ENCODE results near the gene MAGI2. TPM values are rescaled to one million over a fixed set of nuclear protein-coding genes. Genes with fewer than 3 reads are reported as not detected.

Gene MAGI2
- total RNA-seq, 2 donors from 2014 or later, result 10.3 to 19.2 TPM

DNA sequence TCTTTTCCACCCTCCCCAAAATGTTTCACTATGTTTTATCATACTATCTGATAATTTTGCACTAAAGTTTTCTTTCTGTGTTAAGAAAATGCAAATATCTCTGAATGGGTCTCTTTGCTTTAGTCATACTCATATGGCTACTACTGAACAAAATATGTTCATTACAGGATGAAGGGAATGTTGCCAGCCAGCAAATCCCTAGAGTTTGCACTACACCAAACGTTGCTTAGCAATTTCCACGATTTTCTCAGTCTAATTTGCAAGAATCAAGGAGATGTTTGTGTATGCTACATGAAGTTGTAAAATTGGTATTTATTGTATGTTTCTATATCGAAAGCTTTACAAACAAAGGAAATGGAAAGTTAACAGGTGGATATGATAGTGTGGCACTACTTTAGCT lies 10.6 kb upstream of the MAGI2 start:
- 93 to 97% methylated on average over 3 of the region's 3 CpGs for WGBS, 2 experiments (ENCODE audit: insufficient coverage in 1 of 2, insufficient read length in 1 of 2)
- no peaks in the 10 kb centered on the region for H3K27me3 Mint-ChIP-seq (ENCODE audit: insufficient read depth)
- H3K9me3 Mint-ChIP-seq, result no peaks in the 10 kb centered on the region
- no peaks in the 10 kb centered on the region for H3K27me3 ChIP-seq (ENCODE audit: control insufficient read depth, insufficient read depth, low read length, poor library complexity, severe bottlenecking)
- H3K4me3 Mint-ChIP-seq, result no peak overlapping the region
- no peak overlapping the region for H3K9ac ChIP-seq (ENCODE audit: extremely low read depth, low read length, poor library complexity, severe bottlenecking)
- H3K9me3 ChIP-seq (ENCODE audit: control insufficient read depth, low read length), result no peaks in the 10 kb centered on the region
- H3K4me1 Mint-ChIP-seq, result no peaks in the 10 kb centered on the region
- no peak overlapping the region for H3K27ac ChIP-seq (ENCODE audit: low read depth, low read length)
- no peak overlapping the region for H3K4me3 ChIP-seq (ENCODE audit: low read length)
- no peak overlapping the region for H3K27ac Mint-ChIP-seq
- no peaks in the 10 kb centered on the region for H3K36me3 Mint-ChIP-seq (ENCODE audit: low read depth)
- H3K4me1 ChIP-seq (ENCODE audit: control insufficient read depth, insufficient read depth, low read length), result no peaks in the 10 kb centered on the region
- H3K36me3 ChIP-seq (ENCODE audit: control insufficient read depth, insufficient read depth, low read length), result no peaks in the 10 kb centered on the region
- no peak for DNase-seq
- TF ChIP-seq CTCF (conservative IDR thresholded peaks at IDR 0.05), result no peak

DNA sequence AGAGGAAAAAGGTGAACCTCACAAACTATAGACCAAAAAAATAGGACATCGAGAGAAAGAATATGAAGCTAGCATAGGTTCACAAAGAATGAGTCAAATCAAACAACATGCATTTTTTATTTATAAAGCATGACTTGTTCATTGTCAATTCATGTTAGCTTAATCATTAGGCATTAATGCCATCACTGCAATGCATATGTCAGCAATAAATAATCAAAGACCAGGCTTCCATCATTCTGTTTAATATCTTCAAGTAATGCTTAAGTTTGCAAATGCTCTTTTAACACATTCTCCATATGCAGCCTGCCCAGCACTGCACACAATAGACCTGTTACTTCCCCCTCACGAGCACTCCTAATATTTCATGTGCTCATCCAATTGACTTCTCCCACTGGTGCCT lies 8.9 kb upstream of the MAGI2 start:
- no peak for TF ChIP-seq CTCF (conservative IDR thresholded peaks at IDR 0.05)
- WGBS, 2 experiments (ENCODE audit: insufficient coverage in 1 of 2, insufficient read length in 1 of 2), result 87 to 100% methylated on average over 1 to 2 of the region's 2 CpGs

DNA sequence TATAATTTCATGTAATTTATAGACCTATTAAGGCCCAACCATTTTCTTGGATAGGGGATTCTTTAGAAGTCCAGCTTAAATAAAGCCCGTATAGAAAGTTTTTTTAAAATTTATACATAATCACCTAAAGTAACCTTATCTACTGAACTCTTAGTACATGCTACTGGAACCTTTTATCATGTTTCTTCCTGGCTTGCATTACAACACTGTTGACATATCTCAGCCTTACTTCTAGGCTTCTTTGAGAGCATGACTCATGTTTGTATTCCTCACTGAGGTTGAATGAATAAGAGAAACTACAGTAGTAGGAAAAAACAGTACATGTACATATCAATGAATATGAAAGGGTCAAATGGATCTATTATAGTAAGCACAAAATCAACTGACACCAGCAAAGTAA lies 8.2 kb upstream of the MAGI2 start:
- Mint-ChIP-seq H3K36me3 (ENCODE audit: low read depth) (no peaks in the 10 kb centered on the region), H3K4me1 (no peaks in the 10 kb centered on the region), H3K4me3 (no peak overlapping the region), H3K27ac (no peak overlapping the region), H3K27me3 (ENCODE audit: insufficient read depth) (peaks cover 16% of the 10 kb centered on the region), H3K9me3 (no peaks in the 10 kb centered on the region)
- no peak overlapping the region for H3K4me3 ChIP-seq (ENCODE audit: low read length)
- WGBS, 2 experiments (ENCODE audit: insufficient coverage in 1 of 2, insufficient read length in 1 of 2), result 95% methylated on average over 1 of the region's 1 CpG; no CpG with 5 or more reads in 1 of the 2 experiments
- peaks cover 6% of the 10 kb centered on the region for H3K27me3 ChIP-seq (ENCODE audit: control insufficient read depth, insufficient read depth, low read length, poor library complexity, severe bottlenecking)
- DNase-seq, result no peak
- H3K9ac ChIP-seq (ENCODE audit: extremely low read depth, low read length, poor library complexity, severe bottlenecking), result no peak overlapping the region
- no peak overlapping the region for H3K27ac ChIP-seq (ENCODE audit: low read depth, low read length)
- no peak for TF ChIP-seq CTCF (conservative IDR thresholded peaks at IDR 0.05)
- H3K4me1 ChIP-seq (ENCODE audit: control insufficient read depth, insufficient read depth, low read length), result no peaks in the 10 kb centered on the region
- no peaks in the 10 kb centered on the region for H3K9me3 ChIP-seq (ENCODE audit: control insufficient read depth, low read length)
- H3K36me3 ChIP-seq (ENCODE audit: control insufficient read depth, insufficient read depth, low read length), result no peaks in the 10 kb centered on the region

More for the DNA sequence above, 8.9 kb upstream of the MAGI2 start:
- Mint-ChIP-seq H3K27ac (no peak overlapping the region), H3K36me3 (ENCODE audit: low read depth) (no peaks in the 10 kb centered on the region), H3K9me3 (no peaks in the 10 kb centered on the region), H3K4me3 (no peak overlapping the region), H3K27me3 (ENCODE audit: insufficient read depth) (peaks cover 10% of the 10 kb centered on the region), H3K4me1 (no peaks in the 10 kb centered on the region)
- H3K4me1 ChIP-seq (ENCODE audit: control insufficient read depth, insufficient read depth, low read length), result no peaks in the 10 kb centered on the region
- DNase-seq, result no peak
- H3K4me3 ChIP-seq (ENCODE audit: low read length), result no peak overlapping the region
- H3K27me3 ChIP-seq (ENCODE audit: control insufficient read depth, insufficient read depth, low read length, poor library complexity, severe bottlenecking), result no peaks in the 10 kb centered on the region
- no peak overlapping the region for H3K9ac ChIP-seq (ENCODE audit: extremely low read depth, low read length, poor library complexity, severe bottlenecking)
- no peaks in the 10 kb centered on the region for H3K9me3 ChIP-seq (ENCODE audit: control insufficient read depth, low read length)
- no peaks in the 10 kb centered on the region for H3K36me3 ChIP-seq (ENCODE audit: control insufficient read depth, insufficient read depth, low read length)
- H3K27ac ChIP-seq (ENCODE audit: low read depth, low read length), result no peak overlapping the region
